GM12864 (cell line): ENCODE data around the gene LPIN3.
"Not testable (repeated sequence)": the region's sequence is repeated elsewhere in the genome, so short reads cannot be mapped to it uniquely, and the experiment has no call there.

Experiments
- DNase-seq: peaks from one replicate; pipeline ENCODE4 v3.0.0-alpha.2; 2011; ENCODE audit warnings: low read depth
- H3K4me3 ChIP-seq: 2 replicates; pipeline ENCODE4 v1.5.1; 2011; ENCODE audit warnings: mild to moderate bottlenecking, low read depth, low read length, control low read depth
- TF ChIP-seq, protein P1 (sequence below): IDR thresholded peaks from 2 replicates; pipeline ENCODE4 v1.5.1; 2011; ENCODE audit warnings: low read depth, mild to moderate bottlenecking, moderate library complexity, low read length, control low read depth, inconsistent platforms; ENCODE audit errors: missing control alignments

The LPIN3 gene

GRCh38 chr20:41304424-41305079, 36.1 kb upstream of the LPIN3 start:
- no peak overlapping the region for H3K4me3 ChIP-seq
- TF ChIP-seq, protein P1, sequence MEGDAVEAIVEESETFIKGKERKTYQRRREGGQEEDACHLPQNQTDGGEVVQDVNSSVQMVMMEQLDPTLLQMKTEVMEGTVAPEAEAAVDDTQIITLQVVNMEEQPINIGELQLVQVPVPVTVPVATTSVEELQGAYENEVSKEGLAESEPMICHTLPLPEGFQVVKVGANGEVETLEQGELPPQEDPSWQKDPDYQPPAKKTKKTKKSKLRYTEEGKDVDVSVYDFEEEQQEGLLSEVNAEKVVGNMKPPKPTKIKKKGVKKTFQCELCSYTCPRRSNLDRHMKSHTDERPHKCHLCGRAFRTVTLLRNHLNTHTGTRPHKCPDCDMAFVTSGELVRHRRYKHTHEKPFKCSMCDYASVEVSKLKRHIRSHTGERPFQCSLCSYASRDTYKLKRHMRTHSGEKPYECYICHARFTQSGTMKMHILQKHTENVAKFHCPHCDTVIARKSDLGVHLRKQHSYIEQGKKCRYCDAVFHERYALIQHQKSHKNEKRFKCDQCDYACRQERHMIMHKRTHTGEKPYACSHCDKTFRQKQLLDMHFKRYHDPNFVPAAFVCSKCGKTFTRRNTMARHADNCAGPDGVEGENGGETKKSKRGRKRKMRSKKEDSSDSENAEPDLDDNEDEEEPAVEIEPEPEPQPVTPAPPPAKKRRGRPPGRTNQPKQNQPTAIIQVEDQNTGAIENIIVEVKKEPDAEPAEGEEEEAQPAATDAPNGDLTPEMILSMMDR = no peak
- no peak for DNase-seq

GRCh38 chr20:41306061-41306727, 34.4 kb upstream of the LPIN3 start:
- H3K4me3 ChIP-seq = no peak overlapping the region
- peak; percentile 51 for DNase-seq
- TF ChIP-seq, protein P1 = no peak

GRCh38 chr20:41307021-41307420, 33.6 kb upstream of the LPIN3 start:
- TF ChIP-seq, protein P1 = no peak
- H3K4me3 ChIP-seq = no peak overlapping the region
- DNase-seq = no peak

DNA sequence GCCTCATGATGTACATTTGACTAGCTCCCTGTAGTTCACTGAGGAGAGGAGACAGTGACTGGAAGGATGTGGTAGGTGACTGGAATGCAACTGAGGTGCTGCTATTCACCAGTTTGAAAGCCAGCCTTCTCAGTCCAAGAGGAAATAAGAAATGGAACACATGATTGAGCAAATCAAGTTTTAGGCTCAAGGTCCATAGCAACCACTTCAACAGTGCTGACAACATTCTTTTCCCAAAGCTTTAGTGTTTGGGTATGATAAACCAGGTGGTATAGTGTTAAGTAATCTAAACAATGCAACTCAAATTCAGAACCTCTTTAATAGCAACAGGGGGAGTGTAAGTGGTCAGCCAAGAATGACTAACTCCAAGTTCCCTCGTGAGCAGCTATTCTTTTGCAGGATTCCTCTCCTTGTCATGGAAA, 32.3 kb upstream of the LPIN3 start:
- TF ChIP-seq, protein P1 = no peak
- H3K4me3 ChIP-seq = no peak overlapping the region
- no peak for DNase-seq

- DNase-seq = no peak
- TF ChIP-seq, protein P1 = no peak
- no peak overlapping the region for H3K4me3 ChIP-seq
Measured at GRCh38 chr20:41308726-41309413, 31.8 kb upstream of the LPIN3 start.

DNA sequence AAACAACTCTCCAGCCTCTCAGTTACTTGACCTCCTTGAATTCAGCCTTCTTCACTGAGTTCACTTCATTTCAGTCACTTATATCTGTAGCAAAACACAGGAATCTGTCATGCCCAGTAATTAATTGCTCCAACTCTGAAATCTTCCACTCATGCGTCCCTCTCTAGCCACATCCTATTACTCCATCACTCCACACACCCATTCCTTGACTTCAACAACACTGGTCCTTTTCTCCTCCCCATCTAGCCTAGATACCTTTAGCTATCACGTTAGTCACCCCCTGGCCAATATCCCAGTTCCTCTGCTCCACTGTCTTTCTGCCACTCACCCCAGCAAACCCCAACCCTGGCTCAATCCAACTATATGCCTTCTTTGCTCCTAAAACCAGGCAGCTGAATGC, 30.8 kb upstream of the LPIN3 start:
- H3K4me3 ChIP-seq = no peak overlapping the region
- no peak for DNase-seq
- TF ChIP-seq, protein P1 = no peak

DNA sequence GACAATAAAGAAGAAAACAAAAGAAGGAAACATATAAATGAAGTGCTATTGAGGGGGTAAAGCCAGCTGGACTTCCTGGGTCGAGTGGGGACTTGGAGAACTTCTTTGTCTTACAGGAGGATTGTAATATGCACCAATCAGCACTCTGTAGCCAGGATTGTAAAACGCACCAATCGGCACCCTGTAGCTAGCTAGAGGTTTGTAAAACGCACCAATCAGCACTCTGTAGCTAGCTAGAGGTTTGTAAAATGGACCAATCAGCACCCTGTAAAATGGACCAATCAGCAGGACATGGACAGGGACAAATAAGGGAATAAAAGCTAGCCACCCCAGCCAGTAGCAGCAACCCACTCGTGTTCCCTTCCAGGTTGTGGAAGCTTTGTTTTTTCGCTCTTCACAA, 28.6 kb upstream of the LPIN3 start:
- not testable (repeated sequence) for H3K4me3 ChIP-seq, DNase-seq
